Mammary epithelial cell (primary cell): ENCODE data around the gene INVS.

ENCODE experiments used
- EZH2 ChIP-seq: IDR thresholded peaks from 2 replicates; pipeline ENCODE4 v1.6.1; 2012; ENCODE audit warnings: low read length, inconsistent platforms, borderline replicate concordance
- TF ChIP-seq, protein P1 (sequence below), 2 donors: IDR thresholded peaks in 1 of 2; conservative IDR thresholded peaks in 1 of 2; 2 replicates each; pipeline ENCODE4 v1.5.1; 2011 to 2012; ENCODE audit warnings: inconsistent platforms in 2 of 2, low read length in 2 of 2, mild to moderate bottlenecking in 2 of 2, control low read depth in 1 of 2, low read depth in 1 of 2; ENCODE audit not compliant: insufficient read depth in 1 of 2; ENCODE audit errors: extremely low read depth in 1 of 2

DNA sequence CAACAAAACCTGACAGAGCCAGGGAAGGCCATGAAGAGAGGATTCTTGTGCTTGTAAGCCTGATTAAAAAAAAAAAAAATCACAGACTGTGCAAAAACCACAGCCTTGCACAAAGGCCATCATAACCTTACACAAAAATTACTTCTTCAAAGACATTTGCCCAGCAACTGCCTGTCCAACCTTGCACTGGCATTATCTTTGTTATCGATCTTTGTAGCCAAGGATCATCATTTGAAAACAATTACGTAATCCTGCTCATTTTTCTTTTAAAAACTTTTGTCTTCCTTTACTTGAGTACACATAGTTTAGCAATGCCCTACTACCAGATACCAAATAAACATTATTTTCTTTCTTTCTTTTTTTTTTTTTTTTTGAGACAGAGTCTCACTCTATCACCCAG, 128.6 kb downstream of the INVS start:
- TF ChIP-seq, protein P1, sequence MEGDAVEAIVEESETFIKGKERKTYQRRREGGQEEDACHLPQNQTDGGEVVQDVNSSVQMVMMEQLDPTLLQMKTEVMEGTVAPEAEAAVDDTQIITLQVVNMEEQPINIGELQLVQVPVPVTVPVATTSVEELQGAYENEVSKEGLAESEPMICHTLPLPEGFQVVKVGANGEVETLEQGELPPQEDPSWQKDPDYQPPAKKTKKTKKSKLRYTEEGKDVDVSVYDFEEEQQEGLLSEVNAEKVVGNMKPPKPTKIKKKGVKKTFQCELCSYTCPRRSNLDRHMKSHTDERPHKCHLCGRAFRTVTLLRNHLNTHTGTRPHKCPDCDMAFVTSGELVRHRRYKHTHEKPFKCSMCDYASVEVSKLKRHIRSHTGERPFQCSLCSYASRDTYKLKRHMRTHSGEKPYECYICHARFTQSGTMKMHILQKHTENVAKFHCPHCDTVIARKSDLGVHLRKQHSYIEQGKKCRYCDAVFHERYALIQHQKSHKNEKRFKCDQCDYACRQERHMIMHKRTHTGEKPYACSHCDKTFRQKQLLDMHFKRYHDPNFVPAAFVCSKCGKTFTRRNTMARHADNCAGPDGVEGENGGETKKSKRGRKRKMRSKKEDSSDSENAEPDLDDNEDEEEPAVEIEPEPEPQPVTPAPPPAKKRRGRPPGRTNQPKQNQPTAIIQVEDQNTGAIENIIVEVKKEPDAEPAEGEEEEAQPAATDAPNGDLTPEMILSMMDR (conservative IDR thresholded peaks at IDR 0.05 in 1 of 2, IDR thresholded peaks at IDR 0.05 in 1 of 2; ENCODE audit: extremely low read depth in 1 of 2, insufficient read depth in 1 of 2, low read depth in 1 of 2, low read length in 2 of 2): no peak
- TF ChIP-seq EZH2: no peak
